ENCODE measurements around the gene PLCB2.
A peak's percentile ranks its signal among the peaks of the same experiment; 100 is the strongest.

The PLCB2 gene

GRCh38 chr15:40340740-40341400 is 33.1 kb upstream of the PLCB2 start, which contains the start of gene CCDC9B:
CCDC9B (minus strand) TSS chr15:40340939; CDS start chr15:40340819, 120 bp downstream.
- no peak for DNase-seq

GRCh38 chr15:40340038-40340739 is 32.5 kb upstream of the PLCB2 start:
- DNase-seq = no peak

- DNase-seq = no peak
These were observed 31.8 kb upstream of the PLCB2 start for GRCh38 chr15:40339621-40339945.

GRCh38 chr15:40338921-40339620 is 31.3 kb upstream of the PLCB2 start:
- no peak for DNase-seq

GRCh38 chr15:40338041-40338657 is 30.4 kb upstream of the PLCB2 start:
- peak; percentile 80 for DNase-seq

- no peak for DNase-seq
These were observed 29.9 kb upstream of the PLCB2 start for GRCh38 chr15:40337597-40337996.

- DNase-seq = no peak
These were observed 29.0 kb upstream of the PLCB2 start for GRCh38 chr15:40336744-40337122.

- no peak for DNase-seq
These were observed 28.4 kb upstream of the PLCB2 start for GRCh38 chr15:40335938-40336743.

- DNase-seq = no peak
These were observed 27.4 kb upstream of the PLCB2 start for GRCh38 chr15:40334941-40335795.

- DNase-seq = no peak
These were observed 26.8 kb upstream of the PLCB2 start for GRCh38 chr15:40334541-40334940.

- peak; percentile 31 for DNase-seq
These were observed 26.3 kb upstream of the PLCB2 start for GRCh38 chr15:40333922-40334492.

- DNase-seq = no peak
These were observed 24.5 kb upstream of the PLCB2 start for GRCh38 chr15:40332113-40332781.

- DNase-seq = no peak
These were observed 23.9 kb upstream of the PLCB2 start for GRCh38 chr15:40331637-40332036.

GRCh38 chr15:40331026-40331425 is 23.3 kb upstream of the PLCB2 start:
- DNase-seq = no peak

GRCh38 chr15:40330368-40330836 is 22.7 kb upstream of the PLCB2 start:
- no peak for DNase-seq

- no peak for DNase-seq
These were observed 22.1 kb upstream of the PLCB2 start for GRCh38 chr15:40329804-40330203.

GRCh38 chr15:40328751-40329150 is 21.0 kb upstream of the PLCB2 start:
- no peak for DNase-seq

- no peak for DNase-seq
These were observed 20.4 kb upstream of the PLCB2 start for GRCh38 chr15:40328176-40328575.

- no peak for DNase-seq
These were observed 19.7 kb upstream of the PLCB2 start for GRCh38 chr15:40327457-40327856.

- DNase-seq = no peak
These were observed 18.0 kb upstream of the PLCB2 start for GRCh38 chr15:40325700-40326099.

- DNase-seq = no peak
These were observed 17.5 kb upstream of the PLCB2 start for GRCh38 chr15:40325188-40325587.
